Gastroesophageal sphincter (tissue), 3 donors: ENCODE data around the gene SLC2A4.

ENCODE experiments used
- CTCF ChIP-seq, 4 experiments: fragments of 200-600 bp in 2 of 4; fragments of 450-650 bp in 2 of 4; sonication (generic) in 1 of 4; IDR thresholded peaks; one replicate each; pipeline ENCODE4 v1.5.1; 2017 to 2019; ENCODE audit warnings: antibody characterized with exemption in 4 of 4, mild to moderate bottlenecking in 2 of 4, moderate library complexity in 2 of 4
- EP300 ChIP-seq: sonication (generic); formaldehyde crosslinking; IDR thresholded peaks from one replicate; pipeline ENCODE4 v1.6.1; 2017; ENCODE audit warnings: antibody characterized with exemption, mild to moderate bottlenecking
- POLR2AphosphoS5 ChIP-seq: sonication (generic); formaldehyde crosslinking; IDR thresholded peaks from one replicate; pipeline ENCODE4 v1.6.1; 2017; ENCODE audit warnings: antibody characterized with exemption

GRCh38 chr17:7336240-7337175 lies 55.0 kb downstream of the SLC2A4 start, which contains the start of gene ACAP1:
- TF ChIP-seq EP300 (no peak), CTCF (IDR thresholded peaks at IDR 0.05) (no peak), POLR2AphosphoS5 (no peak)
